BJ (cell line): Measurements from ENCODE around the gene PDLIM7. TPM values are rescaled to one million over a fixed set of nuclear protein-coding genes. Genes with fewer than 3 reads are reported as not detected.
A peak's percentile ranks its signal among the peaks of the same experiment; 100 is the strongest.

Experiments
- CTCF ChIA-PET: fragments of 350-600 bp; formaldehyde crosslinking; extraction: SDS; loops from one replicate; lab custom pipeline; 2021; ENCODE audit warnings: antibody characterized with exemption, inconsistent platforms; lab: Yijun Ruan, JAX
- POLR2A ChIA-PET: fragments of 300-600 bp; sonication (Branson Sonifier 250); formaldehyde crosslinking; extraction: SDS; loops from one replicate; lab custom pipeline; 2021; ENCODE audit warnings: antibody characterized with exemption; lab: Charles Lee
- DNase-seq: peaks from one replicate; pipeline ENCODE4 v3.0.0-alpha.2; 2011; ENCODE audit warnings: low read depth
- H3K27me3 ChIP-seq: 2 replicates; pipeline ENCODE4 v1.6.0; 2011; ENCODE audit warnings: low read length; ENCODE audit not compliant: control insufficient read depth, insufficient read depth
- H3K36me3 ChIP-seq: 2 replicates; pipeline ENCODE4 v1.5.1; 2011; ENCODE audit warnings: low read length; ENCODE audit not compliant: control insufficient read depth, insufficient read depth
- H3K4me3 ChIP-seq: 2 replicates; pipeline ENCODE4 v1.5.1; 2011; ENCODE audit warnings: low read depth, mild to moderate bottlenecking, control low read depth, low read length
- polyA plus RNA-seq: library from polyadenylated mRNA; depleted of rRNA; stranded (reverse); fragments of >200 nt; gene quantifications from 2 replicates; pipeline ENCODE4 v1.2.3, GENCODE V29; 2011
- TF ChIP-seq, protein P1 (sequence below): IDR thresholded peaks from 2 replicates; pipeline ENCODE4 v1.5.1; 2011; ENCODE audit warnings: low read depth, mild to moderate bottlenecking, control low read depth, inconsistent platforms, low read length, moderate library complexity; ENCODE audit not compliant: insufficient read depth

PDLIM7 gene
- polyA plus RNA-seq, 1 experiment, result 624 TPM

DNA sequence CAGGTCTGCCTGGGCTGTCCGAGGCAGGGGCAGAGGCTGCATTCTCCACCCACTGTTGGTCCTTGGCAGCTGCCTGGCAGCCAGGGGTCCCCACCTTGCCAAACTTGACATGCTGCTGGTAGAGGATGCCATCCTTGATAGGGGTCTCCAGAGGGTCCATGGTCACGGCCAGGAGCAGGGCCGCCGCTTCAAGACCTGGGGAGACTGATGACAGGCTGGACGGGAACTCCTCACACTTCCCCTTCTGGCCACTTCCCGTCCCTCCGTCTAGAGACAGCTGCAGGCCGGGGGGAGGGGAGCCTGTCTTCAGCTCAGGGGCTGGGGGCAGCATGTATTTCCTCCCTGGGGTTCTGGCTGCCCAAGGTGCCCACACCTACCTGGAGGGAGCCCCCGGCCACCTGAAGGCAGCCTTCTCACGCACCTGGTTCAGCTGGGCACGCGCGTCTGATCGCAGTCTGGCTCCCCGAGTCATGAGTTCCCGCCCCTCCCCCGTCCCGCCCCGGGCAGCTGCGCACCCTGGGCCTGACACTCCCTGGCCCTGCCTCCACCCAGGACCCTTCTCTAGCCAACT lies 12.1 kb upstream of the PDLIM7 start, which contains the start of gene DOK3:
Gene DOK3, minus strand, starts transcription at position 446 of the 571 bp plus-strand sequence. Its CDS starts 286 bp downstream, at position 160.
- TF ChIP-seq, protein P1, sequence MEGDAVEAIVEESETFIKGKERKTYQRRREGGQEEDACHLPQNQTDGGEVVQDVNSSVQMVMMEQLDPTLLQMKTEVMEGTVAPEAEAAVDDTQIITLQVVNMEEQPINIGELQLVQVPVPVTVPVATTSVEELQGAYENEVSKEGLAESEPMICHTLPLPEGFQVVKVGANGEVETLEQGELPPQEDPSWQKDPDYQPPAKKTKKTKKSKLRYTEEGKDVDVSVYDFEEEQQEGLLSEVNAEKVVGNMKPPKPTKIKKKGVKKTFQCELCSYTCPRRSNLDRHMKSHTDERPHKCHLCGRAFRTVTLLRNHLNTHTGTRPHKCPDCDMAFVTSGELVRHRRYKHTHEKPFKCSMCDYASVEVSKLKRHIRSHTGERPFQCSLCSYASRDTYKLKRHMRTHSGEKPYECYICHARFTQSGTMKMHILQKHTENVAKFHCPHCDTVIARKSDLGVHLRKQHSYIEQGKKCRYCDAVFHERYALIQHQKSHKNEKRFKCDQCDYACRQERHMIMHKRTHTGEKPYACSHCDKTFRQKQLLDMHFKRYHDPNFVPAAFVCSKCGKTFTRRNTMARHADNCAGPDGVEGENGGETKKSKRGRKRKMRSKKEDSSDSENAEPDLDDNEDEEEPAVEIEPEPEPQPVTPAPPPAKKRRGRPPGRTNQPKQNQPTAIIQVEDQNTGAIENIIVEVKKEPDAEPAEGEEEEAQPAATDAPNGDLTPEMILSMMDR, result no peak
- DNase-seq, result no peak
- ChIA-PET POLR2A (no interaction called here), CTCF (interaction anchor here (1.0 to 3.6 kb wide), 5 partner anchors 8 to 119 kb away, joined by 5 to 26 read pairs (median 6); no protein-coding TSS in a partner anchor)
- Histone ChIP-seq H3K36me3 (peaks cover 36% of the 10 kb centered on the region), H3K27me3 (no peaks in the 10 kb centered on the region), H3K4me3 (no peak within 1 kb of the TSS)

DNA sequence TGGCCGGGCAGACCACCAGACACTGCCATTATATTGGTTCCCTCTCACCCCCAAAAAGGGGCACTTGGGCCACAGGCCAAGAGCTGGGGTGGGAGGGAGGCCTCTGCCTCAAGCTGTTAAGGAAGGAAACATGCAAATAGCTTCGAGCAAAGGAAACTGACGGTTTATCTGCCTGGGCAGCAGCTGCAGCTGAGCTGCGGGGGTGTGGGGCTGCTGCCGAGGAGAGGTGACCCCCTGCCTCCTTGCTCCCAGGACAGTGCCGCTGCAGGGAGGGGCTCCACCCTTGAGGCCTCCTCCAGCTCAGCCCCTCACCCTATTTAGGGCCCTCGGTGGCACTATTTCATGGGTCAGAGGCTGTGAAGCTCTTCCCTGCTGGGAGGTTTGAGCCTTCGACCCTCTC lies 11.4 kb upstream of the PDLIM7 start:
- no peaks in the 10 kb centered on the region for H3K27me3 ChIP-seq
- TF ChIP-seq, protein P1, result no peak
- peaks cover 31% of the 10 kb centered on the region for H3K36me3 ChIP-seq
- H3K4me3 ChIP-seq, result no peak overlapping the region
- DNase-seq, result no peak
- ChIA-PET CTCF (interaction anchor here (1.0 to 3.6 kb wide), 5 partner anchors 7 to 118 kb away, joined by 5 to 26 read pairs (median 6); no protein-coding TSS in a partner anchor), POLR2A (no interaction called here)

DNA sequence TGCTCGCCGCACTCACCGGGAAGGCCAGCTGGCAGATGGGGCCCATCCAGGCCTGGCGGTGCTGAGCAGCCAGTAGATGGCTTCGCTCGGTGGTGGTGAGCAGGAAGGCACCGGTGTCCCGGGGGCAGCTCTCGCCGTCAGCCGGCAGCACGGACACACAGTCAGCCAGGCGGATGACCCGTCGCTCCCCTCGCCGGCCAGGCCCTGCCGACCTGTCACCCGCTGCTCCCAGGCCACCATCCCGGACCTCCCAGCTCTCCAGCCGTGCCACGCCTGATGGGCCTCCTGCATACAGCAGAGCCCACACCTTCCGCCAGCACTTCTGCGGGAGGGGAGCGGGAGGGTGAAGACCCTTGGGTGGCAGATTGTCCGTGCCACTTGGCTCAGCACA lies 10.8 kb upstream of the PDLIM7 start:
- Histone ChIP-seq H3K4me3 (no peak overlapping the region), H3K36me3 (peaks cover 28% of the 10 kb centered on the region), H3K27me3 (no peaks in the 10 kb centered on the region)
- DNase-seq, result no peak
- CTCF ChIA-PET, result interaction anchor here (1.0 to 1.9 kb wide), 5 partner anchors 10 to 117 kb away, joined by 4 to 8 read pairs (median 5); no protein-coding TSS in a partner anchor
- POLR2A ChIA-PET, result no interaction called here
- TF ChIP-seq, protein P1, result no peak

DNA sequence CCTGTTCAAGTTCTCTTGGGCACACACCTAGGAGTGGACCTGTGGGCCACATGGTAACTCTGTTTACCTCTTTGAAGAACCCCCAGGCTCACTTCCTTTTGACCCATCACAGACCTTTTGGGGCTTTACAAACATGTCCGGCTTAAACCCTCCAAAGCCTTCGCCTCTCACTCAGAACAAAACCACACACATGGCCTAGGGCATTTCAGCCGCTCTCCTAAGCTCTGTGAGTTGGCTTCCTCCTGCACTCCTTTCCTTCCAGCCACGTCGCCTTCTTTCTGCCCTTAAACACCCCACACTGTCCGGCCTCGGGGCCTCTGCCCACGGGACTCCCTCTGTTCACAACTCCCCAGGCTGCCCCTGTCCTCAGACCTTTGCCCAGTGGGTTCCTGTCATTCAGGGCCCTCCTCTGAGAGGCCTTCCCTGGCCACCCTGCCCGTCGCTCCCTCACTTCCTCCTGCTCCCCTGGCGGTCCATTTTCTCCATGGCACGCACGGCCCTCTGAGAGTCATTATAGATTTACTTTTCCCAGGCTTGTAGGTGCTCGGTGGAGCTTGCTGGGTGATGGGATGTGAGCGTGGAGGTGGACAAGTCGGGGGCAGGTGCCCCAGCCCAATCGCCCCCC lies 10.3 kb upstream of the PDLIM7 start:
- ChIA-PET POLR2A (interaction anchor here (0.5 kb wide), 1 partner anchor 494 kb away, joined by 6 read pairs; no protein-coding TSS in a partner anchor), CTCF (interaction anchor here (0.7 to 1.8 kb wide), 4 partner anchors 8 to 53 kb away, joined by 4 to 6 read pairs (median 4); no protein-coding TSS in a partner anchor)
- TF ChIP-seq, protein P1, result no peak
- peaks cover 23% of the 10 kb centered on the region for H3K36me3 ChIP-seq
- DNase-seq, result no peak
- no peak overlapping the region for H3K4me3 ChIP-seq
- H3K27me3 ChIP-seq, result no peaks in the 10 kb centered on the region

DNA sequence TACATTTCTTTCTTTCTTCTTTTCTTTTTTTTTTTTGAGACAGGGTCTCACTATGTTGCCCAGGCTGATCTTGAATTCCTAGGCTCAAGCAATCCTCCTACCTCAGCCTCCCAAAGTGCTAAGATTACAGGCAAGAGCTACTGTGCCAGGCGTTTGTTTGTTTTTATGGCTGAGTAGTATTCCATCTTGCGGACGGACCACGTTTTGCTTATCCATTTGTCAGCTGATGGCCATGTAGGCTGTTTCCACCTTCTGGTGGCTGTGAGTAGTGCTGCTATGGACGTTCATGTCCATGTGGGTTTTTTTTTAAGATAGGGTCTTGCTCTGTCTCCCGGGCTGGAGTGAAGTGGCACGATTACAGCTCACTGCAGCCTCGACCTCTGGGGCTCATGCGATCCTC lies 9.8 kb upstream of the PDLIM7 start:
- Histone ChIP-seq H3K4me3 (no peak overlapping the region), H3K36me3 (peaks cover 18% of the 10 kb centered on the region), H3K27me3 (no peaks in the 10 kb centered on the region)
- TF ChIP-seq, protein P1, result 0 out of 2 replicates have a peak, but pooled peaks have one; percentile 21
- POLR2A ChIA-PET, result interaction anchor here (0.5 kb wide), 1 partner anchor 493 kb away, joined by 6 read pairs; no protein-coding TSS in a partner anchor
- CTCF ChIA-PET, result interaction anchor here (0.6 to 1.5 kb wide), 5 partner anchors 9 to 373 kb away, joined by 3 to 5 read pairs (median 4); no protein-coding TSS in a partner anchor
- DNase-seq, result no peak
